HCT116 (cell line): ENCODE data around the gene TMEM266. TPM values are rescaled to one million over a fixed set of nuclear protein-coding genes. Genes with fewer than 3 reads are reported as not detected.

Experiments used
- ATAC-seq: fragments of 200-7000 bp; cut with Tn5 transposase; 2 replicates; pipeline ENCODE4 v1.9.1; 2020; ENCODE audit warnings: mild to moderate bottlenecking, moderate library complexity
- BruUV-seq: library from RNA; stranded (reverse); fragments of 400-500 nt; replicated peaks from 2 replicates; lab custom pipeline; 2021; lab: Mats Ljungman, UMichigan
- CTCF ChIA-PET: fragments of 300-600 bp; sonication (Branson Sonifier 250); formaldehyde crosslinking; loops from one replicate; lab custom pipeline; 2021; ENCODE audit warnings: antibody characterized with exemption; lab: Charles Lee
- POLR2A ChIA-PET: fragments of 300-600, 350-600 bp; sonication (Branson Sonifier 250); formaldehyde crosslinking; loops from one replicate; lab custom pipeline; 2021; ENCODE audit warnings: antibody characterized with exemption; lab: Charles Lee
- RAD21 ChIA-PET, 2 experiments: fragments of 300-600 bp; sonication (Branson Sonifier 250); formaldehyde crosslinking; loops; one replicate each; lab custom pipeline; 2023; ENCODE audit warnings: low total read pairs in 2 of 2; ENCODE audit not compliant: uncharacterized antibody in 2 of 2, unreplicated experiment in 2 of 2, low non-redundant PET in 1 of 2; lab: Charles Lee
- DNase-seq: peaks from one replicate; pipeline ENCODE4 v3.0.0-alpha.2; 2010; ENCODE audit warnings: low read depth, low spot score
- H2AFZ ChIP-seq: fragments of 200-600 bp; shearing (Covaris generic), sonication (generic); 2 replicates; pipeline ENCODE4 v1.6.1; 2017; ENCODE audit warnings: low read depth, mixed run types, mixed read lengths, antibody characterized with exemption, low read length; ENCODE audit not compliant: poor library complexity, severe bottlenecking
- H3K27ac ChIP-seq: 2 replicates; pipeline ENCODE4 v1.5.1; 2012; ENCODE audit warnings: low read depth, low read length
- H3K27me3 ChIP-seq: fragments of 200-600 bp; sonication (generic); 2 replicates; pipeline ENCODE4 v1.6.1; 2016; ENCODE audit warnings: mixed run types, low read length, mixed read lengths; ENCODE audit not compliant: insufficient read depth
- H3K36me3 ChIP-seq, 2 experiments: fragments of 200-500 bp in 1 of 2; fragments of 200-600 bp in 1 of 2; sonication (Bioruptor generic) in 1 of 2; sonication (generic) in 1 of 2; 2 replicates each; pipeline versions ENCODE4 v1.5.1 to v1.6.1; 2014 to 2016; ENCODE audit warnings: low read length in 2 of 2, inconsistent platforms in 1 of 2, mixed read lengths in 1 of 2, mixed run types in 1 of 2; ENCODE audit not compliant: insufficient read depth in 2 of 2, control insufficient read depth in 1 of 2
- H3K4me1 ChIP-seq, 2 experiments: fragments of 200-600 bp in 1 of 2; sonication (generic) in 1 of 2; 2 replicates each; pipeline versions ENCODE4 v1.5.1 to v1.6.1; 2012 to 2017; ENCODE audit warnings: low read length in 2 of 2, inconsistent platforms in 1 of 2, mild to moderate bottlenecking in 1 of 2, mixed read lengths in 1 of 2, mixed run types in 1 of 2, moderate library complexity in 1 of 2; ENCODE audit not compliant: insufficient read depth in 2 of 2, control insufficient read depth in 1 of 2
- H3K4me2 ChIP-seq: fragments of 200-600 bp; sonication (generic); 2 replicates; pipeline ENCODE4 v1.6.1; 2017; ENCODE audit warnings: mixed run types, low read length, mixed read lengths
- H3K4me3 ChIP-seq, 2 experiments: fragments of 200-600 bp in 1 of 2; sonication (generic) in 1 of 2; replicated peaks in 1 of 2; 2 replicates each; pipeline ENCODE4 v1.5.1; 2011 to 2016; ENCODE audit warnings: low read length in 2 of 2, control low read depth in 1 of 2, low read depth in 1 of 2, mild to moderate bottlenecking in 1 of 2, mixed read lengths in 1 of 2, mixed run types in 1 of 2
- H3K79me2 ChIP-seq: fragments of 200-600 bp; sonication (generic); 2 replicates; pipeline ENCODE4 v1.6.1; 2017; ENCODE audit warnings: mild to moderate bottlenecking, mixed run types, low read length, moderate library complexity, mixed read lengths; ENCODE audit not compliant: insufficient read depth
- H3K9ac ChIP-seq: fragments of 200-600 bp; sonication (generic); 2 replicates; pipeline ENCODE4 v1.6.1; 2016; ENCODE audit warnings: low read length, mixed read lengths
- H3K9me2 ChIP-seq: fragments of 200-600 bp; sonication (generic), shearing (Covaris generic); 2 replicates; pipeline ENCODE4 v1.6.1; 2017; ENCODE audit warnings: mixed run types, mild to moderate bottlenecking, moderate library complexity; ENCODE audit not compliant: insufficient read depth
- H3K9me3 ChIP-seq, 2 experiments: fragments of 200-500 bp in 1 of 2; fragments of 200-600 bp in 1 of 2; sonication (Bioruptor generic) in 1 of 2; sonication (generic) in 1 of 2; 2 replicates each; pipeline ENCODE4 v1.6.1; 2014 to 2017; ENCODE audit warnings: low read length in 2 of 2, mixed read lengths in 2 of 2, inconsistent platforms in 1 of 2, low read depth in 1 of 2, mild to moderate bottlenecking in 1 of 2, mixed run types in 1 of 2, moderate library complexity in 1 of 2; ENCODE audit not compliant: control insufficient read depth in 1 of 2, insufficient read depth in 1 of 2
- H4K20me1 ChIP-seq: fragments of 200-600 bp; sonication (generic), shearing (Covaris generic); 2 replicates; pipeline ENCODE4 v1.6.1; 2017; ENCODE audit warnings: mixed run types, mild to moderate bottlenecking, moderate library complexity; ENCODE audit not compliant: insufficient read depth
- CBX3 ChIP-seq: IDR thresholded peaks from 2 replicates; pipeline ENCODE4 v1.6.1; 2012; ENCODE audit warnings: low read depth
- CEBPB ChIP-seq: IDR thresholded peaks from 2 replicates; pipeline ENCODE4 v1.6.1; 2012; ENCODE audit warnings: low read depth
- ELF1 ChIP-seq: IDR thresholded peaks from 2 replicates; pipeline ENCODE4 v1.6.1; 2012; ENCODE audit warnings: low read depth, borderline replicate concordance
- EZH2 ChIP-seq: fragments of 200-600 bp; sonication (generic); IDR thresholded peaks from 2 replicates; pipeline ENCODE4 v1.6.1; 2017; ENCODE audit warnings: antibody characterized with exemption, mixed run types
- EZH2phosphoT487 ChIP-seq: fragments of 200-600 bp; IDR thresholded peaks from 2 replicates; pipeline ENCODE4 v1.6.1; 2018; ENCODE audit warnings: antibody characterized with exemption, borderline replicate concordance
- FOSL1 ChIP-seq: IDR thresholded peaks from 2 replicates; pipeline ENCODE4 v1.6.1; 2012; ENCODE audit warnings: low read depth
- JUND ChIP-seq: IDR thresholded peaks from 2 replicates; pipeline ENCODE4 v1.6.1; 2012
- MAX ChIP-seq: IDR thresholded peaks from 2 replicates; pipeline ENCODE4 v1.6.1; 2012
- POLR2A ChIP-seq: IDR thresholded peaks from 2 replicates; pipeline ENCODE4 v1.7.0; 2011; ENCODE audit warnings: borderline replicate concordance; ENCODE audit not compliant: insufficient read depth, insufficient read length; ENCODE audit errors: extremely low read depth
- POLR2AphosphoS5 ChIP-seq: IDR thresholded peaks from 2 replicates; pipeline ENCODE4 v1.6.1; 2011; ENCODE audit warnings: mild to moderate bottlenecking, low read depth, low read length, moderate library complexity
- TCF7L2 ChIP-seq: IDR thresholded peaks from 2 replicates; pipeline ENCODE4 v1.7.0; 2011; ENCODE audit warnings: borderline replicate concordance, inconsistent platforms; ENCODE audit not compliant: insufficient read depth, insufficient read length; ENCODE audit errors: extremely low read depth
- ZBTB33 ChIP-seq: IDR thresholded peaks from 2 replicates; pipeline ENCODE4 v1.6.1; 2011; ENCODE audit warnings: mild to moderate bottlenecking, low read length, moderate library complexity; ENCODE audit not compliant: insufficient replicate concordance; ENCODE audit errors: extremely low read depth
- ZNF274 ChIP-seq: fragments of 200-500 bp; sonication (Bioruptor generic); IDR thresholded peaks from 2 replicates; pipeline ENCODE4 v1.6.1; 2014; ENCODE audit warnings: mild to moderate bottlenecking, low read depth, low read length, inconsistent platforms
- intact Hi-C: fragments of 100-400 bp; cut with micrococcal nuclease; formaldehyde crosslinking; loops from 2 replicates; pipeline ENCODE4 v1.10.0; 2022
- total RNA-seq: library from RNA; stranded (reverse); gene quantifications from one replicate; pipeline ENCODE4 v1.2.1, GENCODE V29; 2021; ENCODE audit not compliant: unreplicated experiment

Gene TMEM266
- total RNA-seq, 1 experiment from 2014 or later: 0.91 TPM

GRCh38 chr15:76034111-76034510, 25.7 kb upstream of the TMEM266 start:
- ATAC-seq (no peak), DNase-seq (no peak)
- no peaks in the 10 kb centered on the region for H3K36me3 ChIP-seq
- no peaks in the 10 kb centered on the region for H3K79me2 ChIP-seq
- no peaks in the 10 kb centered on the region for H3K9me2 ChIP-seq
- ChIA-PET RAD21 (no interaction called here), POLR2A (no interaction called here), CTCF (no interaction called here)
- intact Hi-C loops: no loop called here
- H3K4me1 ChIP-seq: no peaks in the 10 kb centered on the region
- H3K4me3 ChIP-seq: no peak overlapping the region
- H3K27ac ChIP-seq: no peak overlapping the region
- H3K9me3 ChIP-seq: no peaks in the 10 kb centered on the region
- TF ChIP-seq JUND: no peak
- TF ChIP-seq ZNF274: no peak
- TF ChIP-seq CBX3: no peak
- no peak for TF ChIP-seq MAX
- no peak for TF ChIP-seq ZBTB33
- TF ChIP-seq CEBPB: no peak
- no peak for TF ChIP-seq POLR2AphosphoS5
- TF ChIP-seq POLR2A: no peak
- TF ChIP-seq EZH2phosphoT487: no peak
- no peak for TF ChIP-seq FOSL1
- TF ChIP-seq TCF7L2: no peak
- no peak for TF ChIP-seq EZH2
- TF ChIP-seq ELF1: no peak
- TF ChIP-seq, all 23 proteins: peak for 0
- no peak overlapping the region for H2AFZ ChIP-seq
- no peak overlapping the region for H3K4me2 ChIP-seq
- no peaks in the 10 kb centered on the region for H4K20me1 ChIP-seq
- BruUV-seq: no TSS peak
- no peak overlapping the region for H3K9ac ChIP-seq
- H3K27me3 ChIP-seq: no peaks in the 10 kb centered on the region
